Measurements from ENCODE around the gene CCDC122. TPM values are rescaled to one million over a fixed set of nuclear protein-coding genes. Genes with fewer than 3 reads are reported as not detected.

Gene CCDC122
- total and polyA plus RNA-seq, 2 of the 8 experiments (the other 6 are each of a cell fraction or from before 2014, with no cell fraction given), result 2.9 to 5.8 TPM

DNA sequence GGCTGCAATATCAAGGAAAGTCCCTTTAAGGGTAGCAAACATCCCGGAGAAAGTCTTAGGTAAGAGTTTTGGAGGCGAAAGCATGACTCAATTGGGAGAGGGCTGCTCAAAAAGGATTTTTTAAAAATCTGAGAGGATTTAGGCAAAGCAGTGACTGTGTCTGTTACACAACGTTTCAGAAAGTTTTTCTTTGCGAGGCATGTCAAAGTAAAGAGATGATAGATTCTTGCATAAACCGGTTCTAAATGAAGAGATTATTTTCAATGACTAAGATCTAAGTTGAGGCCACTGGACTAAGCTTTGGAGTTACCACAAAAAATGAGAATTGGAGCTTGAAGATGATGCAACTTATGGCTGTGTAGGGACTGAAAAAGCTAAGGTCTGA, 49.1 kb downstream of the CCDC122 start:
- H2BK5ac ChIP-seq (ENCODE audit: low read depth, low read length), result no peak overlapping the region
- no peak overlapping the region for H3K4me2 ChIP-seq (ENCODE audit: insufficient read depth in 1 of 2, low read depth in 2 of 2, low read length in 2 of 2)
- FAIRE-seq (no peak), DNase-seq (ENCODE audit: low read depth in 1 of 2, low spot score in 2 of 2) (no peak)
- WGBS, 2 experiments (ENCODE audit: extremely low coverage in 1 of 2, insufficient coverage in 1 of 2, insufficient read length in 1 of 2, insufficient replicate concordance in 2 of 2, low coverage in 1 of 2, low lambda C conversion rate in 2 of 2, missing lambda C conversion rate in 1 of 2), result 83% methylated on average over 5 of the region's 5 CpGs; no CpG with 5 or more reads in 1 of the 2 experiments
- H3K4me3 ChIP-seq (ENCODE audit: extremely low read depth in 1 of 4, insufficient read depth in 2 of 4, low read depth in 3 of 4, low read length in 4 of 4), result no peak overlapping the region
- H2BK15ac ChIP-seq (ENCODE audit: low read length), result no peak overlapping the region
- no peak overlapping the region for H4K91ac ChIP-seq (replicated peaks; ENCODE audit: insufficient read length, low read length)
- H4K20me1 ChIP-seq (replicated peaks in 1 of 2; ENCODE audit: control insufficient read depth in 1 of 2, insufficient read depth in 2 of 2, low read length in 2 of 2), result no peaks in the 10 kb centered on the region
- no peaks in the 10 kb centered on the region for H3K4me1 ChIP-seq (replicated peaks in 1 of 4; ENCODE audit: control insufficient read depth in 3 of 4, insufficient read depth in 4 of 4, low read length in 3 of 4)
- CTCF ChIA-PET (ENCODE audit: partially characterized antibody), result no interaction called here
- H3K27me3 ChIP-seq (replicated peaks in 1 of 4; ENCODE audit: control insufficient read depth in 3 of 4, extremely low read depth in 1 of 4, insufficient read depth in 3 of 4, low read length in 3 of 4), result no peaks in the 10 kb centered on the region
- H3K23me2 ChIP-seq (ENCODE audit: low read depth, low read length), result no peaks in the 10 kb centered on the region
- H3K56ac ChIP-seq (replicated peaks; ENCODE audit: insufficient read length, low read depth, low read length), result no peak overlapping the region
- H3K14ac ChIP-seq (ENCODE audit: insufficient read length), result no peak overlapping the region
- H2AFZ ChIP-seq (ENCODE audit: low read length), result no peak overlapping the region
- POLR2A ChIA-PET (ENCODE audit: partially characterized antibody), result no interaction called here
- H3K9ac ChIP-seq (replicated peaks in 1 of 4; ENCODE audit: extremely low read depth in 1 of 4, low read depth in 3 of 4, low read length in 3 of 4), result no peak overlapping the region
- TF ChIP-seq YY1 (IDR thresholded peaks at IDR 0.05; ENCODE audit: low read depth, low read length) (no peak), PHF8 (conservative IDR thresholded peaks at IDR 0.05; ENCODE audit: low read depth, low read length) (no peak), NRF1 (IDR thresholded peaks at IDR 0.05; ENCODE audit: low read depth, low read length) (no peak), GTF2F1 (IDR thresholded peaks at IDR 0.05; ENCODE audit: borderline replicate concordance, low read depth, low read length) (no peak), HDAC6 (IDR thresholded peaks at IDR 0.05; ENCODE audit: low read depth, low read length) (no peak), TCF12 (IDR thresholded peaks at IDR 0.05; ENCODE audit: low read depth, low read length) (no peak)
- H2BK120ac ChIP-seq (replicated peaks; ENCODE audit: low read depth, low read length), result no peak overlapping the region
- no peak overlapping the region for H4K5ac ChIP-seq (ENCODE audit: insufficient read length, low read depth, low read length)
- no peak overlapping the region for H3K18ac ChIP-seq (ENCODE audit: extremely low read depth, low read length)
- H3K23ac ChIP-seq (ENCODE audit: insufficient read length), result no peak overlapping the region
- no peak overlapping the region for H3K27ac ChIP-seq (ENCODE audit: low read depth, low read length)
- no peaks in the 10 kb centered on the region for H3K9me3 ChIP-seq (ENCODE audit: insufficient read depth in 2 of 2, low read depth in 1 of 2, low read length in 1 of 2)
- no peak overlapping the region for H3K4ac ChIP-seq (replicated peaks; ENCODE audit: insufficient read length, low read depth, low read length)
- H3K79me2 ChIP-seq (ENCODE audit: control insufficient read depth in 1 of 2, insufficient read depth in 2 of 2, low read length in 2 of 2), result no peaks in the 10 kb centered on the region
- no peaks in the 10 kb centered on the region for H3K36me3 ChIP-seq (ENCODE audit: control insufficient read depth in 2 of 4, insufficient read depth in 4 of 4, low read length in 3 of 4)
- no peak overlapping the region for H2AK5ac ChIP-seq (ENCODE audit: low read depth, low read length)
- no peak overlapping the region for H2BK20ac ChIP-seq (ENCODE audit: low read length)
- no peak overlapping the region for H2BK12ac ChIP-seq (ENCODE audit: low read depth, low read length)
- H3K79me1 ChIP-seq (ENCODE audit: low read depth, low read length), result no peaks in the 10 kb centered on the region
- H4K8ac ChIP-seq (ENCODE audit: extremely low read depth, insufficient read depth, low read length), result no peak overlapping the region
